ENCODE data around the gene KRTAP5-6.

- TF ChIP-seq CTCF (IDR thresholded peaks at IDR 0.05) (no peak), POLR2A (IDR thresholded peaks at IDR 0.05) (no peak)
Measured at GRCh38 chr11:1650918-1651262, 46.1 kb upstream of the KRTAP5-6 start.

Measured in prostate gland (tissue), 2 donors.